ENCODE results near the gene ANKRD29. TPM values are rescaled to one million over a fixed set of nuclear protein-coding genes. Genes with fewer than 3 reads are reported as not detected.

The ANKRD29 gene
- total and polyA plus RNA-seq, 2 experiments from 2014 or later: 6.6 to 36.6 TPM

- TF ChIP-seq ZNF462 (CRISPR knock-in tag; IDR thresholded peaks at IDR 0.05) (no peak), POLR2AphosphoS5 (IDR thresholded peaks at IDR 0.05; ENCODE audit: low read depth) (no peak)
Observed at GRCh38 chr18:23673725-23674124, 11.0 kb upstream of the ANKRD29 start (continued).

- H3K9me2 ChIP-seq (ENCODE audit: insufficient read depth): no peaks in the 10 kb centered on the region
- H3K9me3 Mint-ChIP-seq: no peaks in the 10 kb centered on the region
- ATAC-seq (no peak), DNase-seq (ENCODE audit: low spot score) (no peak)
- H3K4me1 Mint-ChIP-seq: peaks cover 15% of the 10 kb centered on the region
- H3K27me3 Mint-ChIP-seq (ENCODE audit: insufficient read depth, low read depth, poor library complexity): peaks cover 5% of the 10 kb centered on the region
- no peaks in the 10 kb centered on the region for H3F3A ChIP-seq (replicated peaks; ENCODE audit: low read depth)
- H3K27me3 ChIP-seq (ENCODE audit: insufficient read depth): no peaks in the 10 kb centered on the region
- H3K4me2 ChIP-seq: no peak overlapping the region
- H3K27ac ChIP-seq (ENCODE audit: low read depth): no peak overlapping the region
- peak overlapping the region; percentile 50; the same call in 1 of the 2 replicates for H3K27ac Mint-ChIP-seq
- H3K79me2 ChIP-seq (replicated peaks; ENCODE audit: insufficient read depth): no peaks in the 10 kb centered on the region
- H3K4me3 ChIP-seq: no peak overlapping the region
- no peaks in the 10 kb centered on the region for H3K36me3 Mint-ChIP-seq (ENCODE audit: low read depth)
- no peak overlapping the region for H2AFZ ChIP-seq
- no peaks in the 10 kb centered on the region for H3K36me3 ChIP-seq (ENCODE audit: insufficient read depth)
- H4K20me1 ChIP-seq (replicated peaks; ENCODE audit: insufficient read depth): no peaks in the 10 kb centered on the region
- H3K4me3 Mint-ChIP-seq: no peak overlapping the region
- peaks cover 22% of the 10 kb centered on the region for H3K4me1 ChIP-seq (ENCODE audit: insufficient read depth)
- TF ChIP-seq CTCF (conservative IDR thresholded peaks at IDR 0.05; ENCODE audit: low read depth in 2 of 2) (no peak), EZH2 (IDR thresholded peaks at IDR 0.05; ENCODE audit: low read depth, unreplicated experiment) (no peak), EZH2phosphoT487 (IDR thresholded peaks at IDR 0.05; ENCODE audit: unreplicated experiment) (no peak), REST (IDR thresholded peaks at IDR 0.05; ENCODE audit: unreplicated experiment) (no peak), JUNB (IDR thresholded peaks at IDR 0.05; ENCODE audit: unreplicated experiment) (no peak), CREB1 (CRISPR knock-in tag; IDR thresholded peaks at IDR 0.05; ENCODE audit: low read depth) (no peak), ETS1 (IDR thresholded peaks at IDR 0.05) (no peak)
Observed at GRCh38 chr18:23671564-23671963, 8.9 kb upstream of the ANKRD29 start.
